T-helper 1 cell treated with Interleukin-12 subunit alpha and Interleukin-12 subunit beta and Interleukin-4 antibody, amounts not matched to agents 30 ng/mL and 1 ng/mL, for 36 hours (primary cell): ENCODE measurements around the gene CTSK. TPM values are rescaled to one million over a fixed set of nuclear protein-coding genes. Genes with fewer than 3 reads are reported as not detected.

Experiments
- intact Hi-C: fragments of 100-400 bp; cut with micrococcal nuclease; formaldehyde crosslinking; loops from one replicate; pipeline ENCODE4 v1.15.1; 2024
- total RNA-seq: library from RNA; stranded (reverse); gene quantifications from 2 replicates; pipeline ENCODE4 v1.2.3, GENCODE V29; 2022

Gene CTSK
- total RNA-seq, 1 donor from 2014 or later = 4.2 TPM

DNA sequence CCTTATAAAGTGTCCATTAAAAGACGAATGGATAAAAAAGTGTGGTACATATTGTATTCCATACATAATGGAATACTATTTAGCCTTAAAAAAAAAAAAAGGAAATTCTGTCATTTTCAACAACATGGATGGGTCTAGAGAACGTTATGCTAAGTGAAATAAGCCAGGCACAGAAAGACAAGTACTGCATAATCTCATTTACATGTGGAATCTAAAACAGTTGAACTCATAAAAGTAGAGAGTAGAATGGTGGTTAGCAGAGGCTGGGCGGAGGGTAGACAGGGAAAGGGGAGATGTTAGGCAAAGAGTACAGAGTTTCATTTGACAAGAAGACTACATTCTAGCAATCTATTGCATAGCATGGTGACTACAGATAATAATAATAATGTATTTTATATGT, 45.0 kb downstream of the CTSK start:
- intact Hi-C loops = no loop called here

DNA sequence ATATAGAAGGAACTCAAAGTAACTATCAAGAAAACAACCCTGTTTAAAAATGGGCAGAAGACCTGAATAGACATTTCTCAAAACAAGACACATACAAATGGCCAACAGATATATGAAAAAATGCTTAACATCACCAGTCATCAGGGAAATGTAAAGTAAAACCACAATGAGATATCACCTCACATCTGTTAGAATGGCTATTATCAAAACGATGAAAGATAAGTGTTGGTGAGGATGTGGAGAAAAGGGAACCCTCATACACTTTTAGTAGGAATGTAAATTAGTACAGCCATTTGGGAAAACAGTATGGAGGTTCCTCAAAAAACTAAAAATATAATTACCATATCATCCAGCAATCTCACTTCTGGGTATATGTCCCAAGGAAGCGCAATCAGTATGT, 45.5 kb downstream of the CTSK start:
- intact Hi-C loops = no loop called here

DNA sequence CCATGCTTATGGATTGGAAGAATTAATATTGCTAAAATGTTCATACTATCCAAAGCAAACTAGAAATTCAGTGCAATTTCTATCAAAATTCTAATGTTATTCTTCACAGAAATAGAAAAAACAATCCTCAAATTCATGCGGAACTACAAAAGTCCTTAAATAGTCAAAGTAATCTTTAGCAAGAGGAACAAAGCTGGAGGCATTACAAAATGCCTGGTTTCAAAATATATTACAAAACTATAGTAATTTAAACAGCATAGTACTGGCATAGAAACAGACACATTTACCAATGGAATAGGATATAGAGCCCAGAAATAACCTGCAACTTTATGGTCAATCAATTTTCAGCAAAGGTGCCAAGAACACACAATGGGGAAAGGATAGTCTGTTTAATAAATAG, 46.3 kb downstream of the CTSK start:
- intact Hi-C loops = no loop called here

DNA sequence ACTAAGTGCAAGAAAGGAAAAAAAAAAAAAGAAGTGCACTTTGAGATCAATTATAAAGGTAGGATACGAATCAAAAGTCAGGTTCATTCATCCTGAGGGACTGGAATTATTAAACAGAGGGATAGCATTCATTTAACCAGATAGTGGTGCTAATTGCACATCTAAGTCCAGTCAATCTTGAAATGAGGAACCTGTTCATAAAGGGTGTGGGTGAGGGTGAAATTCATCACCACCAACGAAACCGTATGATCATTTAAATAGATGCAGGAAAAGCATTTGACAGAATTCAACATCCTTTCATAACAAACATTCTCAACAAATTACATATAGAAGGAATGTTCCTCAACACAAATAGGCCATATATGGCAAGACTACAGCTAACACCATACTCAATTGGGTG, 48.0 kb downstream of the CTSK start:
- intact Hi-C loops = no loop called here

DNA sequence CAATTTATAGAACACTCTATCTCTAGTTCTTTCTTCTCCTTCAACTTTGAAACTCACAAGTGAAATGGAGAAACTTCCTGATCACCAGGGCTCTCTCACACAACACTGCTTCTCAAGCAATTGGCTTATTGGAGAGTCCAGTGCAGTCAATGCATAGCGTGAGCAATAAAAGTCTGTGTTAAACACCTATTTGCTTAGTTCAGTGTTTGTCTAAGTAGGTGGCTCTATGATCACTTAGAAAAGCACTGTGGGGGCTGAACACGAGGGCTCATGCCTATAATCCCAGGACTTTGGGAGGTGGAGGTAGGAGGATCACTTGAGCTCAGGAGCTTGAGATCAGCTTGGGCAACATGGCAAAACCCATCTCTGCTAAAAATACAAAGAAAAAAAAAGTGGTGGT, 54.6 kb downstream of the CTSK start:
- intact Hi-C loops = no loop called here

GRCh38 chr1:150751443-150751842, 56.6 kb downstream of the CTSK start:
- intact Hi-C loops = no loop called here

GRCh38 chr1:150749720-150750311, 58.2 kb downstream of the CTSK start:
- intact Hi-C loops = no loop called here

- intact Hi-C loops = no loop called here
Measured at GRCh38 chr1:150748878-150749719, 59.0 kb downstream of the CTSK start.

Other genes with a start within 250 kb of the CTSK start
- gene MCL1, start 228.7 kb downstream of the CTSK start, total RNA-seq = 433 and 435 TPM in 2 replicates
- 205 and 206 TPM in 2 replicates for gene ENSA, start 178.6 kb downstream of the CTSK start, total RNA-seq
- gene GOLPH3L, start 111.1 kb downstream of the CTSK start, total RNA-seq = 19.3 and 24.7 TPM in 2 replicates
- gene HORMAD1, start 87.4 kb downstream of the CTSK start, total RNA-seq = 0.51 TPM in 1 of 2 replicates, not detected in the other
- 100 and 101 TPM in 2 replicates for gene CTSS, start 42.5 kb downstream of the CTSK start, total RNA-seq
- gene ARNT, start 68.3 kb upstream of the CTSK start, total RNA-seq = 33.6 and 34.3 TPM in 2 replicates
- not detected in 2 replicates for gene CTXND2, start 78.9 kb upstream of the CTSK start, total RNA-seq
- 52.4 and 65.0 TPM in 2 replicates for gene SETDB1, start 118.1 kb upstream of the CTSK start, total RNA-seq
- 175 and 180 TPM in 2 replicates for gene CERS2, start 166.6 kb upstream of the CTSK start, total RNA-seq
- not detected in 2 replicates for gene ANXA9, start 174.0 kb upstream of the CTSK start, total RNA-seq
- 27.0 and 27.4 TPM in 2 replicates for gene MINDY1, start 198.6 kb upstream of the CTSK start, total RNA-seq
- gene PRUNE1, start 200.2 kb upstream of the CTSK start, total RNA-seq = 17.5 and 17.7 TPM in 2 replicates
- gene BNIPL, start 228.3 kb upstream of the CTSK start, total RNA-seq = 0.95 and 2.6 TPM in 2 replicates
- gene C1orf56, start 239.5 kb upstream of the CTSK start, total RNA-seq = 1.0 and 1.2 TPM in 2 replicates